Fibroblast of pulmonary artery (primary cell): Measurements from ENCODE around the gene MTFP1.

Experiments
- DNase-seq: peaks from one replicate; pipeline ENCODE4 v3.0.0-alpha.2; 2010; ENCODE audit warnings: low read depth
- H3K4me3 ChIP-seq: replicated peaks from 2 replicates; pipeline ENCODE4 v1.5.1; 2011; ENCODE audit warnings: low read depth, mild to moderate bottlenecking, control low read depth, low read length, moderate library complexity
- CTCF ChIP-seq: IDR thresholded peaks from 2 replicates; pipeline ENCODE4 v1.5.1; 2011; ENCODE audit warnings: mild to moderate bottlenecking, control low read depth, low read length, inconsistent platforms; ENCODE audit errors: missing control alignments

MTFP1 gene

GRCh38 chr22:30386960-30387827 is 38.4 kb upstream of the MTFP1 start, which contains the start of gene RNF215:
TSS of gene RNF215 (minus strand) at chr22:30387411. CDS start at chr22:30387313, 98 bp downstream.
- peak within 1 kb of the TSS; percentile 57 for H3K4me3 ChIP-seq
- TF ChIP-seq CTCF = peak; percentile 53
- peak; percentile 77 for DNase-seq

GRCh38 chr22:30390974-30391691 is 34.4 kb upstream of the MTFP1 start:
- H3K4me3 ChIP-seq = no peak overlapping the region
- peak; percentile 72 for TF ChIP-seq CTCF
- DNase-seq = peak; percentile 80

GRCh38 chr22:30392661-30393321 is 32.8 kb upstream of the MTFP1 start:
- no peak for DNase-seq

GRCh38 chr22:30393322-30393680 is 32.3 kb upstream of the MTFP1 start:
- DNase-seq = no peak
- no peak for TF ChIP-seq CTCF
- no peak overlapping the region for H3K4me3 ChIP-seq

More at GRCh38 chr22:30392661-30393321, 32.8 kb upstream of the MTFP1 start:
- TF ChIP-seq CTCF = no peak
- no peak overlapping the region for H3K4me3 ChIP-seq

GRCh38 chr22:30393885-30394284 is 31.7 kb upstream of the MTFP1 start:
- TF ChIP-seq CTCF = no peak
- H3K4me3 ChIP-seq = no peak overlapping the region
- DNase-seq = no peak

- DNase-seq = peak; percentile 47
- no peak for TF ChIP-seq CTCF
- H3K4me3 ChIP-seq = peak within 1 kb of the TSS; percentile 80
These were observed 28.5 kb upstream of the MTFP1 start, which contains the start of gene SEC14L2 for GRCh38 chr22:30396871-30397655. TSS of gene SEC14L2 (plus strand) at chr22:30397018. CDS start at chr22:30397117, 99 bp downstream.
